Endodermal cell (in vitro differentiated cells): ENCODE data around the gene ECSCR. TPM values are rescaled to one million over a fixed set of nuclear protein-coding genes. Genes with fewer than 3 reads are reported as not detected.
"Not testable (repeated sequence)": the region's sequence is repeated elsewhere in the genome, so short reads cannot be mapped to it uniquely, and the experiment has no call there.

Source experiments
- DNase-seq: peaks from one replicate; pipeline ENCODE4 v3.0.0-alpha.2; 2017
- H3K27ac ChIP-seq: 2 replicates; pipeline ENCODE4 v1.5.1; 2013; ENCODE audit warnings: mild to moderate bottlenecking, low read depth, low read length, moderate library complexity
- H3K27me3 ChIP-seq: 2 replicates; pipeline ENCODE4 v1.6.1; 2013; ENCODE audit warnings: mild to moderate bottlenecking, low read length, moderate library complexity; ENCODE audit not compliant: insufficient read depth, control insufficient read depth, poor library complexity, severe bottlenecking
- H3K36me3 ChIP-seq: 2 replicates; pipeline ENCODE4 v1.7.0; 2013; ENCODE audit warnings: mild to moderate bottlenecking, low read length, moderate library complexity; ENCODE audit not compliant: control insufficient read depth, insufficient read depth
- H3K4me1 ChIP-seq: one replicate; pipeline ENCODE4 v1.7.0; 2013; ENCODE audit warnings: low read length; ENCODE audit not compliant: control insufficient read depth, insufficient read depth
- H3K4me3 ChIP-seq: 2 replicates; pipeline ENCODE4 v1.5.1; 2013; ENCODE audit warnings: mild to moderate bottlenecking, low read length, moderate library complexity
- H3K9ac ChIP-seq: 2 replicates; pipeline ENCODE4 v1.6.1; 2013; ENCODE audit warnings: mild to moderate bottlenecking, low read length, moderate library complexity; ENCODE audit not compliant: poor library complexity, severe bottlenecking; ENCODE audit errors: extremely low read depth
- H3K9me3 ChIP-seq: 2 replicates; pipeline ENCODE4 v1.6.1; 2013; ENCODE audit warnings: mild to moderate bottlenecking, low read length, moderate library complexity; ENCODE audit not compliant: control insufficient read depth
- H3K27ac Mint-ChIP-seq: 2 replicates; pipeline ENCODE4 v1.8.0; 2020; ENCODE audit warnings: mixed read lengths
- H3K27me3 Mint-ChIP-seq: 2 replicates; pipeline ENCODE4 v1.8.0; 2021; ENCODE audit warnings: mild to moderate bottlenecking, mixed read lengths; ENCODE audit not compliant: insufficient read depth
- H3K36me3 Mint-ChIP-seq: 2 replicates; pipeline ENCODE4 v1.8.0; 2020; ENCODE audit warnings: low read depth, mixed read lengths
- H3K4me1 Mint-ChIP-seq: 2 replicates; pipeline ENCODE4 v1.8.0; 2020; ENCODE audit warnings: mixed read lengths
- H3K4me3 Mint-ChIP-seq: 2 replicates; pipeline ENCODE4 v1.8.0; 2020; ENCODE audit warnings: mild to moderate bottlenecking, moderate library complexity, mixed read lengths
- H3K9me3 Mint-ChIP-seq: 2 replicates; pipeline ENCODE4 v1.8.0; 2020; ENCODE audit warnings: mild to moderate bottlenecking, mixed read lengths
- CTCF ChIP-seq: fragments of 200-600 bp; sonication (generic); conservative IDR thresholded peaks from 2 replicates; pipeline ENCODE4 v1.5.0; 2021; ENCODE audit warnings: antibody characterized with exemption, mild to moderate bottlenecking
- WGBS, 2 experiments: methylation state at CpG; one replicate each; pipeline versions ENCODE4 v1.1.5 to v1.1.7; 2013; ENCODE audit warnings: missing lambda C conversion rate in 2 of 2, mixed read lengths in 1 of 2; ENCODE audit not compliant: insufficient coverage in 1 of 2, insufficient read length in 1 of 2; 5-methylcytosine and 5-hydroxymethylcytosine counted together
- total RNA-seq, 2 donors: library from RNA; stranded (reverse); fragmentation: NEBNext Ultra II Directional in 1 of 2; extraction: Animal tissue kit (Norgen Biotek cat#: 25700) in 1 of 2; gene quantifications; 2 replicates in 1 of 2; 3 replicates in 1 of 2; pipeline ENCODE4 v1.2.1, GENCODE V29; 2021

The ECSCR gene
- total RNA-seq, 2 donors from 2014 or later: 0.62 TPM; not detected in 1

GRCh38 chr5:139410121-139410992, 52.2 kb downstream of the ECSCR start:
- H3K4me1 ChIP-seq: no peaks in the 10 kb centered on the region
- H3K36me3 ChIP-seq: peaks cover 5% of the 10 kb centered on the region
- H3K9me3 ChIP-seq: no peaks in the 10 kb centered on the region
- no peak overlapping the region for H3K4me3 Mint-ChIP-seq
- no peak for DNase-seq
- H3K36me3 Mint-ChIP-seq: peaks cover 10% of the 10 kb centered on the region
- 75 to 100% methylated on average over 4 to 6 of the region's 6 CpGs for WGBS, 2 experiments
- no peak overlapping the region for H3K27ac Mint-ChIP-seq
- peaks cover 2% of the 10 kb centered on the region for H3K4me1 Mint-ChIP-seq
- no peaks in the 10 kb centered on the region for H3K27me3 Mint-ChIP-seq
- no peaks in the 10 kb centered on the region for H3K9me3 Mint-ChIP-seq
- no peaks in the 10 kb centered on the region for H3K27me3 ChIP-seq
- H3K9ac ChIP-seq: no peak overlapping the region
- H3K27ac ChIP-seq: no peak overlapping the region
- no peak overlapping the region for H3K4me3 ChIP-seq
- no peak for TF ChIP-seq CTCF

- not testable (repeated sequence) for H3K36me3 ChIP-seq, H3K4me3 Mint-ChIP-seq, H3K4me3 ChIP-seq, H3K9ac ChIP-seq, H3K27me3 ChIP-seq, H3K4me1 Mint-ChIP-seq, H3K4me1 ChIP-seq, H3K9me3 ChIP-seq, H3K27me3 Mint-ChIP-seq, H3K27ac ChIP-seq, H3K27ac Mint-ChIP-seq, H3K9me3 Mint-ChIP-seq, DNase-seq
- 80 to 95% methylated on average over 1 to 4 of the region's 5 CpGs for WGBS, 2 experiments
- peaks cover 10% of the 10 kb centered on the region for H3K36me3 Mint-ChIP-seq
Measured at GRCh38 chr5:139409116-139409515, 53.4 kb downstream of the ECSCR start.

- H3K36me3 ChIP-seq: peaks cover 5% of the 10 kb centered on the region
- Mint-ChIP-seq H3K27ac (no peak overlapping the region), H3K4me3 (no peak overlapping the region), H3K36me3 (peaks cover 6% of the 10 kb centered on the region), H3K4me1 (peaks cover 12% of the 10 kb centered on the region), H3K9me3 (no peaks in the 10 kb centered on the region), H3K27me3 (no peaks in the 10 kb centered on the region)
- no peak for TF ChIP-seq CTCF
- H3K27me3 ChIP-seq: no peaks in the 10 kb centered on the region
- peaks cover 9% of the 10 kb centered on the region for H3K4me1 ChIP-seq
- DNase-seq: no peak
- H3K9ac ChIP-seq: no peak overlapping the region
- H3K4me3 ChIP-seq: no peak overlapping the region
- 89 to 94% methylated on average over 2 to 7 of the region's 7 CpGs for WGBS, 2 experiments
- H3K9me3 ChIP-seq: no peaks in the 10 kb centered on the region
- no peak overlapping the region for H3K27ac ChIP-seq
Measured at GRCh38 chr5:139408191-139408590, 54.4 kb downstream of the ECSCR start.
